CD8-positive, alpha-beta memory T cell (primary cell): ENCODE data around the gene MCM3AP. TPM values are rescaled to one million over a fixed set of nuclear protein-coding genes. Genes with fewer than 3 reads are reported as not detected.
"Not testable (repeated sequence)": the region's sequence is repeated elsewhere in the genome, so short reads cannot be mapped to it uniquely, and the experiment has no call there.

Source experiments
- CTCF ChIA-PET: fragments of 350-600 bp; sonication (Branson Sonifier 250); formaldehyde crosslinking; loops from one replicate; lab custom pipeline; 2021; ENCODE audit warnings: antibody characterized with exemption; lab: Charles Lee
- POLR2A ChIA-PET: fragments of 350-600 bp; sonication (Branson Sonifier 250); formaldehyde crosslinking; loops from one replicate; lab custom pipeline; 2021; ENCODE audit warnings: antibody characterized with exemption; lab: Charles Lee
- DNase-seq, 5 donors: peaks; one replicate each; pipeline versions ENCODE4 v3.0.0 to v3.0.0-alpha.2; 2020 to 2022; ENCODE audit warnings: mixed read lengths in 1 of 5
- H3K27ac ChIP-seq: one replicate; pipeline ENCODE4 v1.7.0; 2013; ENCODE audit warnings: low read depth, mild to moderate bottlenecking, low read length, moderate library complexity
- H3K27me3 ChIP-seq: 2 replicates; pipeline ENCODE4 v1.7.0; 2013; ENCODE audit warnings: low read length, mild to moderate bottlenecking; ENCODE audit not compliant: insufficient read depth, poor library complexity, severe bottlenecking
- H3K36me3 ChIP-seq: 2 replicates; pipeline ENCODE4 v1.7.0; 2013; ENCODE audit warnings: mild to moderate bottlenecking, low read length, moderate library complexity; ENCODE audit not compliant: insufficient read depth
- H3K4me1 ChIP-seq: 2 replicates; pipeline ENCODE4 v1.7.0; 2013; ENCODE audit warnings: mild to moderate bottlenecking, low read length, moderate library complexity; ENCODE audit not compliant: insufficient read depth
- H3K4me3 ChIP-seq: 2 replicates; pipeline ENCODE4 v1.7.0; 2013; ENCODE audit warnings: mild to moderate bottlenecking, low read length
- H3K9me3 ChIP-seq: 2 replicates; pipeline ENCODE4 v1.7.0; 2013; ENCODE audit warnings: mild to moderate bottlenecking, low read length
- H3K27ac Mint-ChIP-seq, 8 donors: one replicate each; pipeline ENCODE4 v1.8.0; 2020 to 2021; ENCODE audit warnings: mixed read lengths in 8 of 8, mild to moderate bottlenecking in 6 of 8, inconsistent platforms in 3 of 8, moderate library complexity in 3 of 8
- H3K27me3 Mint-ChIP-seq, 2 donors: one replicate each; pipeline ENCODE4 v1.8.0; 2020 to 2021; ENCODE audit warnings: mixed read lengths in 2 of 2, mild to moderate bottlenecking in 1 of 2, moderate library complexity in 1 of 2
- H3K36me3 Mint-ChIP-seq, 3 donors: one replicate each; pipeline ENCODE4 v1.8.0; 2020 to 2021; ENCODE audit warnings: mixed read lengths in 3 of 3, inconsistent platforms in 1 of 3, mild to moderate bottlenecking in 1 of 3
- H3K4me1 Mint-ChIP-seq, 3 donors: one replicate each; pipeline ENCODE4 v1.8.0; 2020 to 2021; ENCODE audit warnings: mixed read lengths in 3 of 3, inconsistent platforms in 1 of 3, mild to moderate bottlenecking in 1 of 3
- H3K4me3 Mint-ChIP-seq, 7 donors: one replicate each; pipeline ENCODE4 v1.8.0; 2020 to 2021; ENCODE audit warnings: mixed read lengths in 7 of 7, mild to moderate bottlenecking in 6 of 7, moderate library complexity in 4 of 7, inconsistent platforms in 2 of 7
- H3K9me3 Mint-ChIP-seq, 5 donors: one replicate each; pipeline ENCODE4 v1.8.0; 2020 to 2022; ENCODE audit warnings: mixed read lengths in 5 of 5, mild to moderate bottlenecking in 3 of 5, moderate library complexity in 2 of 5, inconsistent platforms in 1 of 5
- polyA plus RNA-seq: library from polyadenylated mRNA; unstranded; fragments of 300-500 nt; fragmentation: Illumina TruSeq; gene quantifications from one replicate; pipeline ENCODE4 v1.2.3, GENCODE V29; 2021
- total RNA-seq, 2 experiments: library from RNA; stranded (reverse); gene quantifications; one replicate each; pipeline ENCODE4 v1.2.3, GENCODE V29; 2021

MCM3AP gene
- total and polyA plus RNA-seq, 3 experiments from 2014 or later: 56.7 to 133 (median 131) TPM

- H3K9me3 ChIP-seq: no peaks in the 10 kb centered on the region
- H3K4me1 Mint-ChIP-seq: peaks cover 0 to 3% (median 0%) of the 10 kb centered on the region in 3 donors
- ChIA-PET POLR2A (no interaction called here), CTCF (no interaction called here)
- peaks cover 14 to 81% (median 27%) of the 10 kb centered on the region in 3 donors for H3K36me3 Mint-ChIP-seq
- H3K27ac ChIP-seq: no peak overlapping the region
- H3K9me3 Mint-ChIP-seq: no peaks in the 10 kb centered on the region
- H3K27ac Mint-ChIP-seq: peak overlapping the region in 3 of 8 donors; percentile 6 to 58 (median 26)
- H3K27me3 ChIP-seq: no peaks in the 10 kb centered on the region
- H3K4me3 ChIP-seq: no peak overlapping the region
- no peaks in the 10 kb centered on the region for H3K4me1 ChIP-seq
- H3K27me3 Mint-ChIP-seq: no peaks in the 10 kb centered on the region
- H3K36me3 ChIP-seq: peaks cover 4% of the 10 kb centered on the region
- H3K4me3 Mint-ChIP-seq: no peak overlapping the region
- DNase-seq: peak in 1 of 5 donors; percentile 9
These were observed 82.2 kb downstream of the MCM3AP start for GRCh38 chr21:46203203-46203600.

- Mint-ChIP-seq H3K36me3 (peaks cover 14 to 79% (median 27%) of the 10 kb centered on the region in 3 donors), H3K27ac (peak overlapping the region in 4 of 8 donors; percentile 6 to 79 (median 42)), H3K4me3 (no peak overlapping the region), H3K9me3 (no peaks in the 10 kb centered on the region), H3K27me3 (no peaks in the 10 kb centered on the region), H3K4me1 (peaks cover 0 to 3% (median 0%) of the 10 kb centered on the region in 3 donors)
- ChIA-PET CTCF (no interaction called here), POLR2A (no interaction called here)
- peaks cover 4% of the 10 kb centered on the region for H3K36me3 ChIP-seq
- H3K9me3 ChIP-seq: no peaks in the 10 kb centered on the region
- H3K27ac ChIP-seq: no peak overlapping the region
- H3K4me1 ChIP-seq: no peaks in the 10 kb centered on the region
- no peak overlapping the region for H3K4me3 ChIP-seq
- no peaks in the 10 kb centered on the region for H3K27me3 ChIP-seq
- DNase-seq: peak in 1 of 5 donors; percentile 11
These were observed 82.7 kb downstream of the MCM3AP start for GRCh38 chr21:46202592-46203202.

GRCh38 chr21:46200877-46201803 is 84.3 kb downstream of the MCM3AP start:
- H3K4me1 Mint-ChIP-seq, CTCF ChIA-PET, H3K9me3 ChIP-seq, H3K27ac ChIP-seq, H3K36me3 ChIP-seq, H3K27me3 ChIP-seq, DNase-seq, H3K4me3 ChIP-seq, H3K9me3 Mint-ChIP-seq, H3K27me3 Mint-ChIP-seq, POLR2A ChIA-PET, H3K4me3 Mint-ChIP-seq, H3K4me1 ChIP-seq: not testable (repeated sequence)
- Mint-ChIP-seq H3K27ac (peak overlapping the region in 3 of 8 donors; percentile 43 to 91 (median 51)), H3K36me3 (peaks cover 14 to 80% (median 31%) of the 10 kb centered on the region in 3 donors)

GRCh38 chr21:46199436-46200373 is 85.7 kb downstream of the MCM3AP start:
- H3K27ac Mint-ChIP-seq: peak overlapping the region in 1 of 8 donors; percentile 11
- Histone ChIP-seq H3K27ac (no peak overlapping the region), H3K4me3 (no peak overlapping the region), H3K27me3 (no peaks in the 10 kb centered on the region), H3K4me1 (no peaks in the 10 kb centered on the region), H3K9me3 (no peaks in the 10 kb centered on the region), H3K36me3 (peaks cover 13% of the 10 kb centered on the region)
- no peak overlapping the region for H3K4me3 Mint-ChIP-seq
- POLR2A ChIA-PET: no interaction called here
- DNase-seq: no peak
- peaks cover 0 to 3% (median 0%) of the 10 kb centered on the region in 3 donors for H3K4me1 Mint-ChIP-seq
- H3K27me3 Mint-ChIP-seq: no peaks in the 10 kb centered on the region
- H3K9me3 Mint-ChIP-seq: no peaks in the 10 kb centered on the region
- peaks cover 14 to 78% (median 27%) of the 10 kb centered on the region in 3 donors for H3K36me3 Mint-ChIP-seq
- CTCF ChIA-PET: no interaction called here

GRCh38 chr21:46196733-46197132 is 88.7 kb downstream of the MCM3AP start:
- no peak overlapping the region for H3K4me3 Mint-ChIP-seq
- peak in 1 of 5 donors; percentile 9 for DNase-seq
- CTCF ChIA-PET: no interaction called here

GRCh38 chr21:46195595-46196195 is 89.7 kb downstream of the MCM3AP start:
- Histone ChIP-seq H3K36me3 (peaks cover 28% of the 10 kb centered on the region), H3K27me3 (no peaks in the 10 kb centered on the region), H3K27ac (no peak overlapping the region), H3K4me1 (no peaks in the 10 kb centered on the region), H3K9me3 (no peaks in the 10 kb centered on the region), H3K4me3 (no peak overlapping the region)
- CTCF ChIA-PET: no interaction called here
- POLR2A ChIA-PET: no interaction called here
- Mint-ChIP-seq H3K36me3 (peaks cover 14 to 75% (median 27%) of the 10 kb centered on the region in 3 donors), H3K9me3 (no peaks in the 10 kb centered on the region), H3K27ac (no peak overlapping the region), H3K27me3 (no peaks in the 10 kb centered on the region), H3K4me1 (peaks cover 0 to 3% (median 0%) of the 10 kb centered on the region in 3 donors), H3K4me3 (no peak overlapping the region)
- DNase-seq: peak in 1 of 5 donors; percentile 22

More at GRCh38 chr21:46196733-46197132, 88.7 kb downstream of the MCM3AP start:
- POLR2A ChIA-PET: no interaction called here
- H3K9me3 Mint-ChIP-seq: no peaks in the 10 kb centered on the region
- no peak overlapping the region for H3K27ac Mint-ChIP-seq
- H3K27me3 Mint-ChIP-seq: no peaks in the 10 kb centered on the region
- no peaks in the 10 kb centered on the region for H3K27me3 ChIP-seq
- no peak overlapping the region for H3K4me3 ChIP-seq
- peaks cover 28% of the 10 kb centered on the region for H3K36me3 ChIP-seq
- H3K36me3 Mint-ChIP-seq: peaks cover 14 to 77% (median 30%) of the 10 kb centered on the region in 3 donors
- H3K9me3 ChIP-seq: no peaks in the 10 kb centered on the region
- H3K27ac ChIP-seq: no peak overlapping the region
- no peaks in the 10 kb centered on the region for H3K4me1 ChIP-seq
- peaks cover 0 to 3% (median 0%) of the 10 kb centered on the region in 3 donors for H3K4me1 Mint-ChIP-seq
